Measurements from ENCODE around the gene RNF225. TPM values are rescaled to one million over a fixed set of nuclear protein-coding genes. Genes with fewer than 3 reads are reported as not detected.

Gene RNF225
- total RNA-seq, 4 donors from 2014 or later, result 1.5 TPM; not detected in 3

DNA sequence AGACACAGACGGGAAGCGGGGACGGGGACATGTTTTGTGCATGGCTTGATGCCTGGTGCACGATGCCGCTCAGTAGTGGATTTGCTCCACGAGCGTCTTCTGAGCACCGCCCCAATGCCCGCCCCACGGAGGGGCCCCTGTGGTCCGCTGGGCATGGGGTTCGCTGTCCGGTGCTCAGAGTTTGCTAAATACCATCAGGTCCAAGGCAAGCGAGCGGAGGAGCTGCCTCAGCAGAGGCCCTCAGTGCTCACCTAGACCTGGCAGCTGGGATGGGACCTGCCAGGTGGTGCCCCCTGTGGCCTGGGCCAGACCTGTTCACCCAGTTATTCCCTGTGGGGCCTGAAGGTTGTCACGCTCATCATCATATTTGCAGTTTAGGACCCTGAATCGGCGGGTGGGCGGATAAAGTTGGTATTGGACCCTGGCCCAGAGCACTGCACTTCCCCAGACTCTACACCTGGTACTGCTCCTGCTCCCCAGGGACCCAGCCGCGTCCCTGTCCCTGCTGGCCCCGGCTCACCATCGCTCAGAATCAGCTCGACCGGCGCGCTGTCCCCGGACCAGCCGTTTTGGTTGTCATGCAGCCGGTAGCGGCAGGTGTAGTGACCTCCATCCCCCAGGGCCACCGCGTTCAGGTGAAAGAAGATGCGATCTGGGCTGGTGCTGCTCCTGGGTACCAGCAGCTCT, 44.4 kb upstream of the RNF225 start:
- Histone ChIP-seq H3K36me3 (peaks cover 0 to 16% of the 10 kb centered on the region in 2 donors), H3K4me3 (no peak overlapping the region), H3K4me1 (peaks cover 0 to 35% (median 2%) of the 10 kb centered on the region in 3 donors), H3K9me3 (peaks cover 0 to 4% (median 0%) of the 10 kb centered on the region in 3 donors), H3K27ac (no peak overlapping the region), H3K27me3 (peaks cover 98% of the 10 kb centered on the region)
- WGBS, 2 donors (ENCODE audit: low coverage in 1 of 2), result 77% methylated on average over 3 of the region's 34 CpGs; no CpG with 5 or more reads in 1 of the 2 donors
- no peak for TF ChIP-seq POLR2A (IDR thresholded peaks at IDR 0.05)
- TF ChIP-seq POLR2AphosphoS5 (IDR thresholded peaks at IDR 0.05), result no peak
- ATAC-seq, result no peak

- peaks cover 0 to 16% of the 10 kb centered on the region in 2 donors for H3K36me3 ChIP-seq
- H3K27ac ChIP-seq, result no peak overlapping the region
- peaks cover 0 to 38% (median 2%) of the 10 kb centered on the region in 3 donors for H3K4me1 ChIP-seq
- TF ChIP-seq POLR2A (IDR thresholded peaks at IDR 0.05), result no peak
- TF ChIP-seq EP300 (IDR thresholded peaks at IDR 0.05), result no peak
- TF ChIP-seq CTCF (IDR thresholded peaks at IDR 0.05), result no peak
- TF ChIP-seq POLR2AphosphoS5 (IDR thresholded peaks at IDR 0.05), result no peak
- peaks cover 98% of the 10 kb centered on the region for H3K27me3 ChIP-seq
- no peak for ATAC-seq
- WGBS, 2 donors (ENCODE audit: low coverage in 1 of 2), result 100% methylated on average over 1 of the region's 9 CpGs
- H3K4me3 ChIP-seq, result no peak overlapping the region
- H3K9me3 ChIP-seq, result peaks cover 0 to 9% (median 0%) of the 10 kb centered on the region in 3 donors
Measured at GRCh38 chr19:58351558-58351878, 43.9 kb upstream of the RNF225 start.

GRCh38 chr19:58351990-58352755, 43.3 kb upstream of the RNF225 start:
- 63 to 82% methylated on average over 5 to 11 of the region's 23 CpGs for WGBS, 2 donors (ENCODE audit: low coverage in 1 of 2)
- ATAC-seq, result no peak

GRCh38 chr19:58352760-58353671, 42.4 kb upstream of the RNF225 start, which contains the start of gene A1BG:
Gene A1BG, minus strand, starts transcription at chr19:58353492. Its CDS starts 55 bp downstream, at chr19:58353437.
- Histone ChIP-seq H3K36me3 (peaks cover 0 to 16% of the 10 kb centered on the region in 2 donors), H3K4me3 (no peak within 1 kb of the TSS), H3K27me3 (peaks cover 98% of the 10 kb centered on the region), H3K27ac (no peak within 1 kb of the TSS), H3K4me1 (peaks cover 0 to 44% (median 5%) of the 10 kb centered on the region in 3 donors), H3K9me3 (peaks cover 0 to 9% (median 0%) of the 10 kb centered on the region in 3 donors)
- TF ChIP-seq POLR2AphosphoS5 (IDR thresholded peaks at IDR 0.05) (no peak), CTCF (IDR thresholded peaks at IDR 0.05) (no peak)
- WGBS, 2 donors (ENCODE audit: low coverage in 1 of 2), result 87% methylated on average over 3 of the region's 26 CpGs; no CpG with 5 or more reads in 1 of the 2 donors
- no peak for ATAC-seq

More at GRCh38 chr19:58351990-58352755, 43.3 kb upstream of the RNF225 start:
- no peak overlapping the region for H3K4me3 ChIP-seq
- TF ChIP-seq EP300 (IDR thresholded peaks at IDR 0.05) (no peak), POLR2A (IDR thresholded peaks at IDR 0.05) (no peak), CTCF (IDR thresholded peaks at IDR 0.05) (no peak), POLR2AphosphoS5 (IDR thresholded peaks at IDR 0.05) (no peak)
- H3K9me3 ChIP-seq, result peaks cover 0 to 9% (median 0%) of the 10 kb centered on the region in 3 donors
- peaks cover 0 to 16% of the 10 kb centered on the region in 2 donors for H3K36me3 ChIP-seq
- peaks cover 98% of the 10 kb centered on the region for H3K27me3 ChIP-seq
- peaks cover 0 to 39% (median 5%) of the 10 kb centered on the region in 3 donors for H3K4me1 ChIP-seq
- H3K27ac ChIP-seq, result no peak overlapping the region
